Stomach (tissue), 9 donors: ENCODE measurements around the gene ACAA1. TPM values are rescaled to one million over a fixed set of nuclear protein-coding genes. Genes with fewer than 3 reads are reported as not detected.

Experiments used
- DNase-seq, 2 donors: peaks; one replicate each; pipeline versions ENCODE4 v3.0.0 to v3.0.0-alpha.2; 2013 to 2019
- H3K27ac ChIP-seq, 5 donors: fragments of 200-600 bp in 4 of 5; sonication (generic) in 4 of 5; one replicate each; pipeline ENCODE4 v1.5.1; 2013 to 2019; ENCODE audit warnings: mild to moderate bottlenecking in 1 of 5, moderate library complexity in 1 of 5
- H3K27me3 ChIP-seq, 3 donors: fragments of 200-600 bp; sonication (generic); one replicate each; pipeline ENCODE4 v1.5.1; 2017 to 2019; ENCODE audit warnings: mixed run types in 1 of 3
- H3K36me3 ChIP-seq, 4 donors: fragments of 200-600 bp; sonication (generic); 1 replicate in 3 of 4; 2 replicates in 1 of 4; pipeline ENCODE4 v1.5.1; 2016 to 2019
- H3K4me1 ChIP-seq, 4 donors: fragments of 200-600 bp; sonication (generic); one replicate each; pipeline ENCODE4 v1.5.1; 2016 to 2019
- H3K4me3 ChIP-seq, 4 donors: fragments of 200-600 bp; sonication (generic) in 3 of 4; one replicate each; pipeline ENCODE4 v1.5.1; 2016 to 2019; ENCODE audit warnings: mild to moderate bottlenecking in 1 of 4
- H3K9me3 ChIP-seq, 4 donors: fragments of 200-600 bp; sonication (generic); one replicate each; pipeline ENCODE4 v1.5.1; 2016 to 2019
- CTCF ChIP-seq, 7 experiments: fragments of 450-650 bp in 4 of 7; fragments of 200-600 bp in 3 of 7; sonication (generic) in 3 of 7; IDR thresholded peaks; one replicate each; pipeline ENCODE4 v1.5.1; 2016 to 2019; ENCODE audit warnings: antibody characterized with exemption in 7 of 7, control low read depth in 2 of 7, mild to moderate bottlenecking in 1 of 7
- EP300 ChIP-seq: sonication (generic); formaldehyde crosslinking; IDR thresholded peaks from one replicate; pipeline ENCODE4 v1.6.1; 2017; ENCODE audit warnings: antibody characterized with exemption
- POLR2A ChIP-seq, 4 donors: fragments of 450-650 bp; IDR thresholded peaks; one replicate each; pipeline ENCODE4 v1.6.1; 2016; ENCODE audit warnings: antibody characterized with exemption in 4 of 4, control low read depth in 2 of 4, mild to moderate bottlenecking in 1 of 4, moderate library complexity in 1 of 4
- POLR2AphosphoS5 ChIP-seq, 3 donors: sonication (generic); formaldehyde crosslinking; IDR thresholded peaks; one replicate each; pipeline ENCODE4 v1.6.1; 2016; ENCODE audit warnings: antibody characterized with exemption in 3 of 3
- WGBS, 5 donors: extraction: QIAGEN DNeasy Blood & Tissue Kit in 3 of 5; methylation state at CpG; one replicate each; pipeline versions ENCODE4 v1.1.5 to v1.1.7; 2013 to 2018; 5-methylcytosine and 5-hydroxymethylcytosine counted together
- intact Hi-C: fragments of 100-400 bp; cut with DNase I; formaldehyde crosslinking; loops from one replicate; pipeline ENCODE4 v1.15.1; 2023; ENCODE audit warnings: low total_unique reads
- polyA plus RNA-seq, 3 donors: library from polyadenylated mRNA; stranded (reverse); fragments of 200-250 nt; gene quantifications; one replicate each; pipeline ENCODE4 v1.2.3, GENCODE V29; 2013
- total RNA-seq, 5 donors: library from RNA; depleted of rRNA; stranded (reverse); fragments of >200 nt; gene quantifications; one replicate each; pipeline versions ENCODE4 v1.1.0 to v1.2.3, GENCODE V29; 2014 to 2016
- donor health status: healthy with polysubstance abuse.
- donor health status: Bipolar disorder and iron deficiency.
- donor health status: healthy.

The ACAA1 gene
- total and polyA plus RNA-seq, 8 donors: 44.2 to 249 (median 75.7) TPM

- intact Hi-C loops: no loop called here
- WGBS, 5 donors: 88 to 92% (median 89%) methylated on average over 9 of the region's 9 CpGs
- TF ChIP-seq POLR2AphosphoS5 (IDR thresholded peaks at IDR 0.05) (no peak), EP300 (no peak), CTCF (IDR thresholded peaks at IDR 0.05) (no peak), POLR2A (IDR thresholded peaks at IDR 0.05) (no peak)
- no peaks in the 10 kb centered on the region for H3K4me1 ChIP-seq
- H3K36me3 ChIP-seq: no peaks in the 10 kb centered on the region
- no peak overlapping the region for H3K27ac ChIP-seq
- H3K4me3 ChIP-seq: no peak overlapping the region
- no peak for DNase-seq
- H3K9me3 ChIP-seq: no peaks in the 10 kb centered on the region
- H3K27me3 ChIP-seq: peaks cover 0 to 30% (median 0%) of the 10 kb centered on the region in 3 donors
These were observed 38.6 kb downstream of the ACAA1 start for GRCh38 chr3:38098376-38098723.

GRCh38 chr3:38097446-38098375 lies 39.2 kb downstream of the ACAA1 start:
- Histone ChIP-seq H3K4me1 (no peaks in the 10 kb centered on the region), H3K9me3 (no peaks in the 10 kb centered on the region), H3K36me3 (no peaks in the 10 kb centered on the region), H3K27ac (no peak overlapping the region), H3K4me3 (no peak overlapping the region), H3K27me3 (peaks cover 0 to 30% (median 0%) of the 10 kb centered on the region in 3 donors)
- intact Hi-C loops: no loop called here
- TF ChIP-seq EP300: no peak
- no peak for DNase-seq
- WGBS, 5 donors: 71 to 80% (median 77%) methylated on average over 17 to 19 of the region's 19 CpGs

GRCh38 chr3:38095669-38096483 lies 41.1 kb downstream of the ACAA1 start:
- intact Hi-C loops: no loop called here
- Histone ChIP-seq H3K27me3 (peaks cover 0 to 30% (median 0%) of the 10 kb centered on the region in 3 donors), H3K27ac (no peak overlapping the region), H3K4me3 (no peak overlapping the region), H3K36me3 (no peaks in the 10 kb centered on the region), H3K9me3 (no peaks in the 10 kb centered on the region), H3K4me1 (no peaks in the 10 kb centered on the region)
- no peak for DNase-seq
- TF ChIP-seq CTCF (IDR thresholded peaks at IDR 0.05) (no peak), POLR2AphosphoS5 (IDR thresholded peaks at IDR 0.05) (no peak), EP300 (no peak), POLR2A (IDR thresholded peaks at IDR 0.05) (no peak)
- 75 to 87% (median 83%) methylated on average over 4 to 6 of the region's 6 CpGs for WGBS, 5 donors

GRCh38 chr3:38094999-38095398 lies 41.9 kb downstream of the ACAA1 start:
- H3K9me3 ChIP-seq: no peaks in the 10 kb centered on the region
- H3K4me3 ChIP-seq: no peak overlapping the region
- TF ChIP-seq CTCF (IDR thresholded peaks at IDR 0.05) (no peak), EP300 (no peak), POLR2A (IDR thresholded peaks at IDR 0.05) (no peak), POLR2AphosphoS5 (IDR thresholded peaks at IDR 0.05) (no peak)
- H3K27me3 ChIP-seq: peaks cover 0 to 27% (median 0%) of the 10 kb centered on the region in 3 donors
- no peak for DNase-seq
- WGBS, 5 donors: 84 to 100% (median 89%) methylated on average over 2 to 3 of the region's 3 CpGs
- intact Hi-C loops: no loop called here
- H3K4me1 ChIP-seq: no peaks in the 10 kb centered on the region
- no peak overlapping the region for H3K27ac ChIP-seq
- no peaks in the 10 kb centered on the region for H3K36me3 ChIP-seq
